GOT3 (cell line): Measurements from ENCODE around the gene COL6A2.
"Not testable (repeated sequence)": the region's sequence is repeated elsewhere in the genome, so short reads cannot be mapped to it uniquely, and the experiment has no call there.

Source experiments
- DNase-seq: peaks from one replicate; lab custom pipeline; 2025; ENCODE audit warnings: mixed read lengths; lab: John Stamatoyannopoulos, UW

Gene COL6A2

DNA sequence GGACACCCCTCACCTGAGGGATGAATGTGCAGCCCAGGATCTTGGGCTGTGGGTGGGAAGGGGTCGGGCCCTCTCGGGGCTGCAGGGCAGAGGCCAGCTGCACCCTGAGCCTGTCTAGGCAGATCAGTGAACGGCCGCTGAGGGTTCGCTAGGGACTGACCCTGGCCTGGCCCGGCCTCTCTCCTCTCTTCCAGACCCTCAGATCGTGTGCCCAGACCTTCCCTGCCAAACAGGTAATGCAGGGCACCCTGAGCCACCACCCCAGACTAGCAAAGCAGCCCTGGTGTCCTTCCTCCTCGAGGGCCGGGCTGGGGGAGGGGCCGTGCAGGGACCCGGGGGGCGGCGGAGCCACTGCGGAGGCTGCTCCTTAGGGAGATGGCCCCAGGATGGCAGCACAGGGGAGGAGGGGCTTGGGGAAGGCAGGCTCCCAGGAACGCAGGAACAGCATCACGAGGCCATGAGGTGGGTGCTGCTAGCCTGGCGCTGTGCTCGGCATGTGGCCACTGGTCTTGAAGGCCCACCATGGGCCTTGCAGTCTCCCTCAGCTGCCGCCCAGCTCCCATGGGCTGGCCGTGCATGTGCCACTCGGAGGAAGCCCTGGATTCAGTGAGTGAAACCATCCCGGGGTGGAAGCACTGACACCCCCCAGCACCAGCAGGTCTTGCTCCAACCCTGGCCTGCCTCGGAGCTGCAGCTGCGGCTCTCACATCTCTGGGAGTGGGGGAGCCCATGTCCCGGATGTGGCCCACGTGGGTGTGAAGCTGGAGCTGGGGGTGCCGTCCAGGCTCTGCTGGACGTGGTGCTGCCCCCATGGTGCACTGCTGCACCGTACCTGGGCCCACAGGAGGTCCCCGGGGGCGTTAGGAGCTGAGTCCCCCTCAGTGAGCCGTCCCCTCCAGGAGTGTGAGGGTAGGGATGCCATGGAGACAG, 28.7 kb downstream of the COL6A2 start:
- DNase-seq: no peak

DNA sequence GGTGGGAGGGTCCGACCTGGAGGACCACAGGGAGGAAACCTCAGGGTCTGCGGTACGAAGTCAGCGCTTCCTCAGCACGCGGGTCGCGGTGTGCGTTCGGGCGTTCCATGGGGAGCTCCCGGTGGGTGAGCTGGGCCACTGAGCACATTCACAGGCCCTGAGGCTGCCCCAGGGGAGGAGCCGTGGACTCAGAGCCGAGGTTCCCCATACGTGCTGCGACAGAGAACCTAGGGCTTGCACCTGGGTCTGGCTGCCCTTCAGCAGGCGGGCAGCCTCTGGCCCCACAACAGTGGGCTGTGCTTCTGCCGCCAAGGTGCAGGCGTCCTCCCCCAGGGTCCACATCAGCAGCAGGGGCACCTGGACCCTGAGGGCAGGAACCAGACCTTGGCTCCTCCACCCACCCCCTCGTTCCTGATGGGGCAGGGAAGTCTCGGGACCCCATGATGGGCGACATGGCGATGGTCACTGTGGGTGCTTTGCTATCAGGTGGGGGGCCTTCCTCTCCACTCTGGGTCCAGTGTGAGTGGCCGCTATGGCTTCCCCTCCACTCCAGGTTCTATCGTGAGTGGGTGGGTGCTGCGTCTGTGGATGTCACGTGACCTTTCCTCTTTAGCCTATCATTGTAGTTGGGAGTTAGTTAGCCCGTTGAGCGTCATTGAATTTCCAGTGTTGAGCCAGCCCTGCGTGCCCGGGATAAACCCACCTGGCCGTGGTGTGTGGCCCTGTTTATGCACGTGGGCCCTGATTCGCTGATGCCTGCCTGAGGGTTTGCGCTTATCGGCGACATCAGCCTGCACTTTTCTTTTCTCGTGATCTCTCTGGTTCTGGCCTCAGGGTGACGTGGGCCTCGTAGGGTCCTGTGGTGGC, 29.6 kb downstream of the COL6A2 start:
- DNase-seq: no peak

- no peak for DNase-seq
Measured at GRCh38 chr21:46128106-46128932, 30.4 kb downstream of the COL6A2 start.

GRCh38 chr21:46128933-46129571, 31.1 kb downstream of the COL6A2 start:
- no peak for DNase-seq

GRCh38 chr21:46129846-46130651, 32.1 kb downstream of the COL6A2 start:
- no peak for DNase-seq

GRCh38 chr21:46130831-46131587, 33.1 kb downstream of the COL6A2 start:
- DNase-seq: no peak

- DNase-seq: no peak
Measured at GRCh38 chr21:46131588-46131837, 33.6 kb downstream of the COL6A2 start.

DNA sequence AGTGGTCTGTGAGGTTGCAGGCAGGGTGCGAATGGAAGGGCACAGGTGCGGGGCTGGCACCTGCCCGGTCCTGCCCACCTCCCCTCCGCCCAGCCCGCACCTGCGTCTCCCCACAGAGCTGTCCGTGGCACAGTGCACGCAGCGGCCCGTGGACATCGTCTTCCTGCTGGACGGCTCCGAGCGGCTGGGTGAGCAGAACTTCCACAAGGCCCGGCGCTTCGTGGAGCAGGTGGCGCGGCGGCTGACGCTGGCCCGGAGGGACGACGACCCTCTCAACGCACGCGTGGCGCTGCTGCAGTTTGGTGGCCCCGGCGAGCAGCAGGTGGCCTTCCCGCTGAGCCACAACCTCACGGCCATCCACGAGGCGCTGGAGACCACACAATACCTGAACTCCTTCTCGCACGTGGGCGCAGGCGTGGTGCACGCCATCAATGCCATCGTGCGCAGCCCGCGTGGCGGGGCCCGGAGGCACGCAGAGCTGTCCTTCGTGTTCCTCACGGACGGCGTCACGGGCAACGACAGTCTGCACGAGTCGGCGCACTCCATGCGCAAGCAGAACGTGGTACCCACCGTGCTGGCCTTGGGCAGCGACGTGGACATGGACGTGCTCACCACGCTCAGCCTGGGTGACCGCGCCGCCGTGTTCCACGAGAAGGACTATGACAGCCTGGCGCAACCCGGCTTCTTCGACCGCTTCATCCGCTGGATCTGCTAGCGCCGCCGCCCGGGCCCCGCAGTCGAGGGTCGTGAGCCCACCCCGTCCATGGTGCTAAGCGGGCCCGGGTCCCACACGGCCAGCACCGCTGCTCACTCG, 34.1 kb downstream of the COL6A2 start:
- DNase-seq: no peak

- DNase-seq: no peak
Measured at GRCh38 chr21:46135782-46136395, 38.0 kb downstream of the COL6A2 start.

DNA sequence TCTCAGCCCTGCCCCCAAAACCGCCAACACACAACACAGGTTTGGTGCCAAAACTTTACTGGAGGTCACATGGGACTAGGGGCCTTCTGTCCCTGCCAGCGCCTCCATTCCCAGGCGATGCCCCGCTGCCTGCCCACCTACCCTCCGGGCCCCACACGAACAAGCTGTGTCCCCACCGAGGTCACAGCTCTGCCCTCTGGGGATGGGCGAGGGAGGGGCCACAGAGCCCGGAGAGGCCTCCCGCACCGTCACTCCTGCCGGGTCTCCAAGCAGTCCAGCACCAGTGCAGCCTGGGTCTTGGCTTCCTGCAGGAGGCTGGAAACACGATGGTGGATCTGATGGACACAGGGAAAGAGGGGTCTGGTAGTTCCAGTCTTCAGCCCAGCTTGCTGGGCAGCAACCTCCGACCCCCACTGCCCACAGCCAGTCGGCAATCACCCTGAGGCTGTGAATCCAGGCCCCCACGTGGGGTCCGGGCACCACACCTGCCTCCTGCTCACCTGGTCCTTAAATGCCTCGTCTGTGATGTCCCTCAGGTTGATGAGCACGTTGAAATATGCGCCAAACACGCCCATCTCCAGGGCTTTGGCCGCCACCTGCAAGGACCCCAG, 38.9 kb downstream of the COL6A2 start:
- DNase-seq: no peak

GRCh38 chr21:46137908-46138307, 40.0 kb downstream of the COL6A2 start:
- no peak for DNase-seq

- no peak for DNase-seq
Measured at GRCh38 chr21:46138383-46138970, 40.6 kb downstream of the COL6A2 start.

GRCh38 chr21:46139686-46140085, 41.8 kb downstream of the COL6A2 start:
- no peak for DNase-seq

DNA sequence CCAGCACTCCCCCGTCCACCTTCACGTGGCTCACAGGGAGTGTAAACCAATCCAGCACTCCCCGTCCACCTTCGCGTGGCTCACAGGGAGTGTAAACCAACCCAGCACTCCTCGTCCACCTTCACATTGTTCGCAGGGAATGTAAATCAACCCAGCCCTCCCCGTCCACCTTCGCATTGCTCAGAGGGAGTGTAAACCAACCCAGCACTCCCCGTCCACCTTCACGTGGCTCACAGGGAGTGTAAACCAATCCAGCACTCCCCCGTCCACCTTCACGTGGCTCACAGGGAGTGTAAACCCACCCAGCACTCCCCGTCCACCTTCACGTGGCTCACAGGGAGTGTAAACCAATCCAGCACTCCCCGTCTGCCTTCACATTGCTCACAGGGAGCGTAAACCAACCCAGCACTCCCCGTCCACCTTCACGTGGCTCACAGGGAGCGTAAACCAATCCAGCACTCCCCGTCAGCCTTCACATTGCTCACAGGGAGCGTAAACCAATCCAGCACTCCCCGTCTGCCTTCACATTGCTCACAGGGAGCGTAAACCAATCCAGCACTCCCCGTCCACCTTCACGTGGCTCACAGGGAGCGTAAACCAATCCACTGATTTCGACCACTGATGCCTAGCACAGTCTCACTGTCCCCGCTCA, 42.6 kb downstream of the COL6A2 start:
- not testable (repeated sequence) for DNase-seq

GRCh38 chr21:46141767-46142581, 44.1 kb downstream of the COL6A2 start:
- no peak for DNase-seq
